Stimulated activated CD4-positive, alpha-beta T cell treated with anti-CD3 and anti-CD28 coated beads, Interleukin-4, amount 100 ng/mL, for 4 hours (primary cell): ENCODE data around the gene FGD4.

Experiments used
- DNase-seq, 2 experiments: peaks; one replicate each; pipeline ENCODE4 v3.0.0-alpha.2; 2020

Gene FGD4

GRCh38 chr12:32615441-32615840, 216.1 kb downstream of the FGD4 start:
- no peak for DNase-seq

DNA sequence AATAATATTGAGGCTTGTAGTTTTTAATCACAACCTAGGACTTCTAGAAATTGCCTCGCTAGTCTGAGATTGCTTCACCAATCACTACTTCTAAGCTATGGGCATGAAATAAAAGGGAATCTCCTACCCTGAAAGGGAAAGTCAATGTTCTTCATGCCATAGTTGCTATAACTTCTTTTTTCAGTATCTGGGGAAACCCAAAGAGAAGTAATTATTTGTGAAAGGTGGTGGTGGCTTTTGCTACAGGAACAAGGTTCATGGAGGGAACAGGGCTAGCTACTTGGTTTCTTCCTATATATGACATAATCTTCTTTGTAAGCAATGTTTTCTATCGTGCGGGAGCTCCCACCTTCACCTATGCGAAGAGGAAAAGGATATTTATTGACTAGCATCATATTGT, 218.2 kb downstream of the FGD4 start:
- DNase-seq = no peak

DNA sequence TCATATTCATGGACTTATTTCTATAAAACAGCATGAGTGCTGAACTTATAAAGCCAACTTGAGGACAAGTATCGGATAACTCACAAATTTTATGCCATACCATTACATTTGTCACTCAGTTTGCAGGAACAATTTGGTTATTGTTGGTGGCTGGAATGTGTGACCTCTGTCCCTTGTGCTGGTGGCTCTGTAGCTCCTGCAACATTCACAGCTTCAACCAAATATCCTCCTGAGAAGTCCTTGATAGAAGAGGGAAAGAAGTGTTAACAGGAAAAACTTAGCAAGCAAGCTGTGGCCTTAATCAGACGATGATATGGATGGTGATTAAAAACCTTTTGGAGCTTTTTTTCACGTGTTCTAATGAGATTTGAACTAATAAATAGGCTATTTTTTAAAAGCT, 218.8 kb downstream of the FGD4 start:
- DNase-seq = no peak

GRCh38 chr12:32627976-32628375, 228.6 kb downstream of the FGD4 start:
- no peak for DNase-seq

- DNase-seq = no peak
Measured at GRCh38 chr12:32641287-32641901, 242.0 kb downstream of the FGD4 start.

DNA sequence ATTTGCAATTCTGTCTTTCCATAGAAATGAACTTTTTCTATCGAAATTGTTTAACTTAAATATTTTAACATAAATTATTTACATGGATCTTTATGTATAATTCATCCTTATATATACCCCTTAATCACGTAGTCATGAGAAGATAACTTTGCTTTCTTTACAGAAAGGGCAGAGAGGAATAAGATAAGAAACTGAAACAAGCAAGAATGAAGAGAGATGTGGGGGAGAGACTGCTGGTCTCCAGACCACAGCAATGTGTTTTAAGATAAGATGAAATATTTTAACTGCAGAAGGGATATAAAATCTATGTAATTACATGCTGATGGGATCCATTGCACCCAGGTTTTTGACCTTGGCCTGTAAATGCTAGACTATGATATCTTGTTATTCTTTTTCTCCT, 245.1 kb downstream of the FGD4 start:
- no peak for DNase-seq

- DNase-seq = no peak
Measured at GRCh38 chr12:32647275-32647674, 247.9 kb downstream of the FGD4 start.

DNA sequence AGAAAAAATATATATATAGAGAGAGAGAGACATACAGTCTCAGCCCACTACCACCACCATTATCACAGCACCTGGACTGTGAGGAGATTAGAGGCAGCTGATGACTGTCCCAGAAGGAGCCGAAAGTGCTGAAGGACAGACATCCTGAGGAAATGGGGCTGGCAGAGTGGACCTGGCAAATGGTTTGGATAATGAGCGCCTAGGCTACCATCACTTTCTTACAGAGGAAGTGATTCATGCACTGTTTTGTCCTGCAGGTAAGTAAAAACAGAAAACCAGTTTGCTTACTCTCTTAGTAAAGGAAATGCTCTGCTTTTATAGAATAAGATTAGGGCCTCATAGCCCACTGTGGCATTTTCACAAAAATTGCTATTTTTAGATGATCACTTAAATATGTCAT, 251.2 kb downstream of the FGD4 start:
- DNase-seq = no peak

- DNase-seq = no peak
Measured at GRCh38 chr12:32651151-32651955, 252.0 kb downstream of the FGD4 start.

DNA sequence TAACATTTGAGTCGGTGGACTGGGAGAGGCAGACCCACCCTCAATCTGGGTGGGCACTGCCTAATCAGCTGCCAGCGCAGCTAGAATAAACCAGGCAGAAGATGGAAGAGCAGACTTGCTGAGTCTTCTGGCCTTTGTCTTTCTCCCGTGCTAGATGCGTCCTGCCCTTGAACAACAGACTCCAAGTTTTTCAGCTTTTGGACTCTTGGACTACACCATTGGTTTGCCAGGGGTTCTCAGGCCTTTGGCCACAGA, 252.5 kb downstream of the FGD4 start:
- DNase-seq = no peak

DNA sequence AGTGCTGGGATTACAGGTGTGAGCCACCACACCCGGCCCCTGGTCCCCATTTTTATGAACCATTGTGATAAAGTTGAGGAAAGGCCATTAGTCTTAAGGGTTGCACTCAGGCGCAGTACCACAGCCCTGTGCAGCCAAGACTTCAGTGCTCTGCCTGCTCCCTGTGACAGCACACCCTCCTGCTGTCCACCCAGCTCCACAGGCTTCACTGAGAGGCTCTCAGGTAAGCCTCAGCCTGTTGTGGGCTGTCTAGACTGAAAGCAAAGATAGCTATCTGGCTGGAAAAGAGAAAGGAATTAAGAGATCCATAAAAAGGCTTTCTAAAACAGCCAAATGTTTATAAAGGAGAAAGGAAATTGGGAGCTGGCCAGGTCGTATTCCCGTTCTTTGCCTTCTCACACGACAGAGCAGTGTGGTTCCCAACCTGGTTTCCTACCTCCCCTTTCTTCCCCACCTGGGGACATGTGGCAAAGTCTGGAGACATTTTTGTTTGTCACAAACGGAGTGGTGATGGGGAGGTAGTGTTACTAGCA, 260.6 kb downstream of the FGD4 start:
- no peak for DNase-seq

GRCh38 chr12:32661706-32662105, 262.3 kb downstream of the FGD4 start:
- no peak for DNase-seq

DNA sequence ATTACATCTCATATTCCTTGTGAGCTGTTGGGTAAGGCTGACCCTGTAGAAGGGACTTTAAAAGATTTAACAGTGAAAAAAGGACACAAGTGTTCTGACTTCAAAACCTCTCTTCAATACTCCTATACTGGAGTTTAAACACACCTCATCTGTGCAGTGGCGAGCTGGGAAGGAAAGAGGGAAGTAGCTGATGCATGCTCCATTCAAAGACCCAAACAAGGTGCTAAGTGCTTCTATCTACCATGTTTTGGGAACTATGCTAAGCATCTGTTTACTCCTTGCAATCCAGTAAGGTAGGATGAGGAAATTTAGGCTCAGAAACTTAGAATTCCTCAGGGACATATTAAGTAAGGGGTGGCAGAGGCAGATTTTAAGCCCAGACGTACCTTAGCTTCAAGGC, 263.3 kb downstream of the FGD4 start:
- DNase-seq = no peak

GRCh38 chr12:32666018-32666417, 266.7 kb downstream of the FGD4 start:
- DNase-seq = no peak

- no peak for DNase-seq
Measured at GRCh38 chr12:32669584-32669983, 270.2 kb downstream of the FGD4 start.

DNA sequence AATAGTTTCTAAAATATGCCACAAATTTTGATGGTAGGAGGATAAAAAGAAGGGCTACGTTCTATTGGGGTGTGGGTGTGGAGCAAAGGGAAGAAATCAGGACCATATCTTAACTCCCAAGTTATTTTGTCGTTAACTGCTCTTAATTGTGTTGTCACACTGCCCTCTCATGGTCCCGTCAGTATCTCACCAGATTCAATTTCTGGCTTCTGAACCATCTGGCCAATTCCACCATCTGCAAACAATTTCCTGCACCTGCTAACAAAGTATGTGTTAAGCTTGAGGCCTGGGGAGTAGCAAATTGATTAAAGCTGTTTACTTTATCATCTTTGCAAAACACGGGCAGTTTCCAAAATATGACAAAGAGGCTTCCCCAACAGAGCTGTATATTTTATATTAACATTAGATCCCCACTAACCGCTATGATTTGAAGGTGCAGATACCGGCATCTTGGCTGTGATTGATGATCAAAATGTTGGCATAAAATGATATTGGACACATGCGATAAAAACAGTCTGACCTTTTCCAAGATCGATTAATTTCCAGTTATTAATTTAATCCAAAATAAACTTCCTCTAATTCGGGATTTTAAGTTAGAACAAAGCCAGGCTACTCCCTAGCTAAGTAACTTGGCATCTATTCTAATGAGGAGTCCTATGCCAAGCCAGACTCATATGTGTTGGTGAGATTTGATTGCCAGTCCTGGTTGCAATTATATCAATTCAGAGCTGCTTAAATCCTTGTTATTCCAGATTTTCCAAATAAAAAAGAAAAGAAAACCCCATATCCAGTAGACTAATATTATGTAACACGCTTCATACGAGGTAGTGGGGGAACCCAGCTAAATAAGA, 272.8 kb downstream of the FGD4 start:
- DNase-seq = no peak

DNA sequence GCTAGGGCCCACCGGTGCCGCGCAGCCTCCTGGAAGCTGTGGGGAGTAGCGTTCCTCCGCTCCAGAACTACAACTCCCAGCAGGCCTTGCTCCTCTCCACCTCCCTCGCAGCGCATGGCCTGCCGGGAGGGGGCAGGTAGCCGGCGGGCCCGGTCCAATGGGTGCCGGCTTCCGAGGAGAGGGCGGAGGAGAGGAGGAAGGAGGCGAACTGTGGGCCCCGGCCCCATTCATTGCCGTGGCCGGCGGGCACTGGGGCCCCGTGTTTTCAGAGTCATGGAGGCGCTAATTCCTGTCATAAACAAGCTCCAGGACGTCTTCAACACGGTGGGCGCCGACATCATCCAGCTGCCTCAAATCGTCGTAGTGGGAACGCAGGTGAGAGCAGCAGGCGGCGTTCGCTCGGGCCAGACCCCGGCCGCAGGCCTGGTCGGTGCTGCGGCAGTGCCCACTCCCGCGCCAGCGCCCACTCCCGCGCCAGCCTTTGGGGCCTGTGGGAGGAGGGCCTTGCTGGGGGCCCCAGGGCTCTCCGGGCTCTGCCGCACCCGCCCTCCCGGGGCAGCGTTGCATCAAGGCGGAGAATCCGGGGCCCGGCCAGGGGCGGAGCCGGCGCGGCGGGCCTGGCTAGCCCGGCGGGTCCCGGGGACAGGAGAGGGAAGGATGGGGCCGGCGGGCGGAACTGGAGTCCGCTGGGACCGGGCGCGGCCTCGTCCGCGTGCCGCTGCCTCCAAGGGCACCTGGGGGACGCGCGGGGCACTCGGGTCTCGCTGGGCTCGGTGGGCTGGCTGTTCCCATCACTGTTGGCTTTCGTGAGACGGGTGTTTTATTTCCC, 279.9 kb downstream of the FGD4 start, which contains the start of gene DNM1L:
DNM1L (plus strand) TSS at position 211 of the 829 bp plus-strand sequence; CDS start at position 274, 63 bp downstream.
- DNase-seq = peak; percentile 87 to 90

DNA sequence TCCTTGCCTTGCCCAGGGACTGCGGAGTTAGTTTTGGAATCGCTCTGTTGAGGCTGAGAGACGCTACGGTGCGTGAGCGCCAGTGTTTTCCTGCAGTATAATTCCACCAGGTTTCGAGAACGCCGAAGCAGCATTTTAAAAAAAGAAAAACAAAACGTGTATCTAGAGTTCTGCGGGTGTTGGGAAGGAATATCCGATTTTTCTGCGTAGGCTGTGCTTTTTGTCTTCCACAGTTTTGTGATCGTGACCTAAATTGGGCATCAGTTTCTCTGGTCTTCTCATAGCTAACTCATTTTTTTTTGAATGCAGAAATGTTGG, 280.5 kb downstream of the FGD4 start:
- DNase-seq = no peak

- no peak for DNase-seq
Measured at GRCh38 chr12:32680787-32681186, 281.4 kb downstream of the FGD4 start.

- DNase-seq = no peak
Measured at GRCh38 chr12:32681272-32681671, 281.9 kb downstream of the FGD4 start.

GRCh38 chr12:32686340-32686739, 287.0 kb downstream of the FGD4 start:
- no peak for DNase-seq

DNA sequence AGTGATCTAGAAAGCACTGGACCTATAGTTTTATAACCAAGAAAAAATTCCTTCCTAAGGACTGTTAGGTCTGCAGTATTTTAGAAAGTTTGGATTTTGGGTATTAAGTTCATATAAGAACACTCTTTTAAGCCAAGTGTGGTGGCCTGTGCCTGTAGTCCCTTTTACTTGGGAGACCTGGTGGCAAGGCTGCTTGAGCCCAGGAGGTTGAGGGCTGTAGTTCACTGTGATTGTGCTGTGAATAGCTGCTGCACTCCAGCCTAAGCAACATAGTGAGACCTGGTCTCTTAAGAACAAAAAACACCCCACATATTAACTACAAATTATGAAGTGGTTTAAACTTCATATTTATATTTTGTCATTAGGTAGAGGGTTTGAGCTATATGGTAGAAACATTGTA, 289.4 kb downstream of the FGD4 start:
- no peak for DNase-seq

DNA sequence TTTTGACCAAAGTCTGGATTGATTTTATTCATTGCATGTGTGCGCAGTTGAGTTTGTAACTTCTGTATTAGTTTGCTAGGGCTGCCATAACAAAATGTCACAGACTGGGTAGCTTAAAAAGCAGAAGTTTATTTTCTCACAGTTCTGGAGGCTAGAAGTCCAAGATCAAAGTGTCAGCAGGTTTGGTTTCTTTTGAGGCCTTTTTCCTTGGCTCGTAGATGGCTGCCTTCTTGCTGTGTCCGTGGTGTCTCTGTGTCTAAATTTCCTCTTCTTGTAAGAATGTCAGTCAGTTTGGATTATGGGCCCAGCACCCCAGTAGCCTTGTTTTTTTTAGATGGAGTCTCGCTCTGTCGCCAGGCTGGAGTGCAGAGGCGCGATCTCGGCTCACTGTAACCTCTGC, 291.6 kb downstream of the FGD4 start:
- DNase-seq = no peak
